RKO (cell line): ENCODE data around the gene IP6K1.

Experiments
- DNase-seq: peaks from one replicate; pipeline ENCODE4 v3.0.0-alpha.2; 2016; ENCODE audit warnings: low spot score

IP6K1 gene

GRCh38 chr3:49723628-49724551 lies 62.5 kb downstream of the IP6K1 start, which contains the start of gene GMPPB:
GMPPB (minus strand) TSS chr3:49723951; CDS start chr3:49723726, 225 bp downstream.
- DNase-seq, result peak; percentile 97

GRCh38 chr3:49723296-49723627 lies 63.1 kb downstream of the IP6K1 start:
- DNase-seq, result peak; percentile 56

GRCh38 chr3:49722896-49723295 lies 63.4 kb downstream of the IP6K1 start:
- no peak for DNase-seq

GRCh38 chr3:49721896-49722781 lies 64.2 kb downstream of the IP6K1 start:
- DNase-seq, result no peak

DNA sequence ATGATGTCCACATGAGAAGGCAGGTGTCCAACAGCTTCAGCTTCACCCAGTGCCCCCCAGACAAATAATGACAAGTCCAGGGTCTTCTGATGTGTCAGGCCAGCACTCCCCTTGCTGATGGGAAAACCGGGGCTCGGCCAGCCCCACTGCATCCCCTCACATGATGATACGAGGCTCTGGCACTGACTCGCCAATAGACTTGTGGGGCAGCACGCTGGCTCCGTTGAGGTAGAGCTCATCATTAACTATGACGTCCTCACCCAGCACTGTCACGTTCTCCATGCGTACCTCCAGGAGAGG lies 64.8 kb downstream of the IP6K1 start:
- DNase-seq, result no peak

DNA sequence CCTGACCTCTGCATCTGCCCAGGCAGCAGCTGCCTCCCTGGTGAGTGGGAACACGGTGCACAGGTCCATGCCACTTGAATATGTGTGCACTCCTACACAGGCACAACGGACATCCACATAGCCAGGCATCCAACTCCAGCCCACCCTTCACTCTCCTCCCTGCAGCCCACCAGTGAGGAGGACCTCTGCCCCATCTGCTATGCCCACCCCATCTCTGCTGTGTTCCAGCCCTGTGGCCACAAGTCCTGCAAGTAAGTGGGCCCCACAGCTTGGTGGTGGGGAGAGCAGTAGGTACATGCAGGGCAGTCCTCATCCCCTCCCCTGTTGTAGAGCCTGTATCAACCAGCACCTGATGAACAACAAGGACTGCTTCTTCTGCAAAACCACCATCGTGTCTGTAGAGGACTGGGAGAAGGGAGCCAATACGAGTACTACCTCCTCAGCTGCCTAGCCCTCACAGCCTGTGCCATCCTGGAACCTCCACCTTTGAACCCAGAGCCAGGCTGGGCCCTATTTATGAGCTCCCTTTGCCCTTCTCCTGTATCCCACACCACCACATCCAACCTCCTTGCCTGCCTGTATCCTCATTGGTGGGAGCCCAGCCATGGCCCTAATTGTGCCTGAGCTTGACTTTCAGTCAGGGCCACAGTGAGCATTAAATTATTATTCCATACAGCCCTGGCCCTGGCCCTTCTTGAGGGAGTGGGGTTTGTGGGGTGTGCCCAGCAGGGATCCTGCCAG lies 65.3 kb downstream of the IP6K1 start:
- DNase-seq, result no peak

GRCh38 chr3:49719214-49719884 lies 67.0 kb downstream of the IP6K1 start, which contains the start of gene AMIGO3:
AMIGO3 (minus strand) TSS chr3:49719684; CDS start chr3:49719465, 219 bp downstream.
- DNase-seq, result peak; percentile 86

GRCh38 chr3:49718858-49719213 lies 67.5 kb downstream of the IP6K1 start:
- DNase-seq, result no peak

DNA sequence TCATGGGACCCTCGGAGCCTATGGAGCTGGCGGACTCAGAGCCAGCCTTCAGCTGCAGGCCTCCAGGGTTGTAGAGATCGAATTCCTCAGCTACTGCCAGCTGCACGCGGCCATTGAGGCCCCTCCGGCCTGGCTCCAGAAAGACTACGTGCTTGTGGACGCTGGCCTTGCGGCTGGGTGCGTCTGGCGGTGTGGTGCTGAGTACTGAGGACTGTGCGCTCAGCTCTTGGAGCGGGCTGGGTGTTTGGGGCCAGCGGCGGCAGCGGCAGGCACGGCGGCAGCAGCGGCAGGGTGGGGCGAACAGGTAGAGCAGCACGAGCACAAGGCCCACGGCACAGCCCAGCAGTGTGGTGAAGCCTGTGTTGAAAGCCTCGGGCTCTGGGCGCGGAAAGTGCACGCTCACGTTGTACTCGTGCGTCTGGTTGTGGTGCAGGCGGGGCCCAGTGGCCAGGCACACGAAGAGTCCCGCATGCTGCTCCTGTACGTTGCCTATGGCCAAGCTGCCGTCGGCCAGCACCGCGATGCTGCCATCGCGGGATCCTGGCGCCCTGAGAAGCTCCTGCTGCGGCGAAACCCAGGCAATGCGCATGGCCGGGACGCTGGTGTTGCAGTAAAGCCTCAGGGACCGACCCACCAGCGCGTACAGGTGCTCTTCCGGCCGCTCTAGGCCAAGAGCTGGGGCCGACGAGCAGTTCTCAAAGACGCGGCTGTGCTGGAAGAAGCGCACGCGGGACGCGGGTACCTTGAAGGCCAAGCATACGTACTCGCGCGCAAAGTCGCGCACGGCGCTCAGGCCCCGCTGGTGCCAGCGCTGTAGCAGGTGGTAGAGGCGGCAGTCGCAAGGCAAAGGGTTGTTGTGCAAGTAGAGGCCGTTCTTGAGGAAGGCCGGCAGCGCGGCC lies 68.1 kb downstream of the IP6K1 start:
- no peak for DNase-seq

- DNase-seq, result no peak
These were observed 69.0 kb downstream of the IP6K1 start for GRCh38 chr3:49717211-49717958.

DNA sequence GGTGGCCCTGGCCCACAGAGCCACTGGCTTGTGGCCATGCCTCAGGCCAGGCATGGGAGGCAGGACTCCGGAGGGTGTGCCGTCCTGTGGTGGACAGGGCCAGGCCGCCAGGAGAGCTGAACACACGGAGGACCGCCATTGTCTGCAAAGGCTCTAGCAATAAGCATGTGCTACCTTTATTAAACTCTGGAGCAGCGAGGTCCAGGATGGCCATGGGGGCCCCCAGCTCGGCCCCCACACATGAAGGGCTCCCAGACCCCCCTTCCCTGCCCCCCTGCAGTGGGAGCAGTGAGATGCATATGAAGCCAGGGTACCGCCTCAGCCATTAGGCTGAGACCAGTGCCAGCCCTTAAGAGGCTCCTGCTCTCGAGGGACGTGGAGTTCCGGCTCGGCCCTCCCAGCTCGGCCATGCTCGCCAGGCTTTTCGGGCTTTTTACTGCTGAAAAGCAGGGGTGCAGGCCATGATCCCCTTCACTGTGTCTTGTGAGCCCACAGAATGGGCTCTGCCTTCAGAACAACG lies 69.6 kb downstream of the IP6K1 start:
- DNase-seq, result no peak

DNA sequence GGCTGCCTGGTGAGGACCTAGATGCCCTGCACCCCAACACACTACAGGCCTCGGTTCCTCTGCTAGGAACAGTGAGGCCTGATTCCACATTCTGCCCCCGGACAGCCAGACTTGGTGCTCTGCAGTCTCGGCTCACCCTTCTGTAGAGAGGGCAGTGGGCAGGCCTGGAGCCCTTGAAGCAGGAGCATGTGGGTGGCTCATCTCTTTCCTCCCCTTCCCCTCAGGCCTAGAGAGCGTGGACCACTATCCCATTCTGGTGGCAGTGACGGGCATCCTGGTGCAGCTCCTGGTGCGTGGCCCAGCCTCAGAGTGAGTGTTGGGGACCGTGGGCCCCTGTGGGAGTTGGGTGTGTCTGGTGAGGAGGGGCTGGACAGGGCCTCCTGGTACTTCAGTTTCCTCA lies 70.2 kb downstream of the IP6K1 start:
- DNase-seq, result no peak

GRCh38 chr3:49715611-49716121 lies 70.7 kb downstream of the IP6K1 start:
- no peak for DNase-seq

DNA sequence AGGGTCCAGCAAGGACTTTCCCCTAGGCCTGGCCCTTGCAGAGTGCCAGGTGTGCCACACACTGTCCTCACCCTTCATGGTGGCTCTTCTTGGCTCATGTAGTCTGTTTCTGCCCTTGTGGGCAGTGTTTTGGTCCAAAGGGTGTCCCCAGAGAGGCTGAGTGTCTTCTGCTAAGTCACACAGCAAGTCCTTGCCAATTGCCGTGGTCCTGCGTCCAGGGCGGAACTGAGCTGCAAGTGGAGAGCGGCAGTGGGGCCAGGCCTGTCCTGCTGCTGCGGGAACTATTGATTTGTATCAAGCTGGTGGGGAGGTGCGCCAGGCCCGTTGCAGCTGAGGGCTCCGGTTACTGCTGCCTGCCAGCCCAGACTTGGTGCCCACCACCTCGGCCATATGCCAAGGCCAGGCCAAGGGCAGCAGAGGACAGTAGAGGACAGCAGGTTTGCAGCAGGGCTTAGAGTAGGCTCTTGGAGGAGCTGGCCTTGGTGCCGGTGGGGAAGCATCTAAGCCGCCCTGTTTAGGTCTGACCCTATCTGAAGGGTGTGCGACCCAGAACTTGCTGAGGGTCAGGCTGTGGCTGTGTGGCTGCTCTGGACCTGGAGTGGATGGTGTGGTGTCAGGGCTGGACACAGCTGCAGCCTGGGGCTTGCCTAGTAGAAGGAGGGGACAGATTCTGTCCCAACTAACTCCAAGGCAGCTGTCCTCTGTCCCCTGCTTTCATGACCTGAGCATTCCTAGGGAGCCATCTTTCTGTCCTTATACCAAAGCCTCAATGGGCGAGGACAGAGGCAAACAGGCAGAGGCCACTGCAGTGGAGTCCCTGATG lies 71.4 kb downstream of the IP6K1 start:
- no peak for DNase-seq

- DNase-seq, result no peak
These were observed 72.8 kb downstream of the IP6K1 start for GRCh38 chr3:49713336-49714105.

DNA sequence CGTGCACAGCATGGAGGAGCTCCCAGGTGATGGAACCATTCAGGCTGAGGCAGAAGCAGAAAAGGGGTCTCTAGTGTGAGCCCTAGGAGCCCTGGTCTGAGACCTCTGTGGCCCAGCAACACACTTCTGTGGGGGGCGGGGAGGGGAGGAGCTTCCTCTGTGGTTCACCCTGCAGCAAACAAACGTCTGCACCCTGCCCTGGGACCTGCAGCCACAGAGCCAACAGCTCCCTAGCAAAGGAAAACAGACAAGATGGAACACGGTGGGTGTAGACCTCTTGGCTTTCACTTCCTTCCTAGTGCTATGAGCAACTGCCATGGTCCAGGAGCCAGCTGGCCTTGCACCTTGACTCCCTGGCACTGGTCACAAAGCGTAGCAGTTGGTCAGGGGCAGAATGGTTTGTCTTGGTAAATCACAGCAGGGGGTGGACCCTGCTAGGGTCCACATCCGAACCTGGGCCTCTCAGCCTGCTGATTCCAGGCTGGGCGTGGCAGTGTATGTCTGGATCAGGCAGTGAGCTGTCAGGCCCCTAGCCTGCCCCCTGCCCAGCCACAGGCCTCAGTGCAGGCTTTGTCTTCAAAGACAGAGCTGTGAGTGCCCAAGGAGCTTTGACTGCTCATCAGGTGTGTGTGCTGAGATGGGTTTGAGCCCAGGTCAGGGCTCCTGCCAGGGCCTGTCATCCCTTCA lies 73.6 kb downstream of the IP6K1 start:
- DNase-seq, result no peak

- DNase-seq, result no peak
These were observed 74.2 kb downstream of the IP6K1 start for GRCh38 chr3:49712166-49712565.
